K562 (cell line): ENCODE results near the gene PPP2R2D. TPM values are rescaled to one million over a fixed set of nuclear protein-coding genes. Genes with fewer than 3 reads are reported as not detected.

Source experiments
- ATAC-seq: fragments of 200-7000 bp; cut with Tn5 transposase; 3 replicates; pipeline ENCODE4 v1.9.1; 2020; ENCODE audit warnings: moderate library complexity
- BruUV-seq: library from RNA; stranded (reverse); fragments of 400-500 nt; replicated peaks from 2 replicates; lab custom pipeline; 2021; lab: Mats Ljungman, UMichigan
- CTCF ChIA-PET: fragments of 300-600 bp; formaldehyde crosslinking; extraction: SDS; loops from one replicate; lab custom pipeline; 2021; ENCODE audit warnings: low intra/inter-chr PET ratio; lab: Yijun Ruan, JAX
- POLR2A ChIA-PET: fragments of 300-600, 350-650 bp; sonication (Branson Sonifier 250); formaldehyde crosslinking; extraction: SDS; loops from one replicate; lab custom pipeline; 2021; ENCODE audit warnings: antibody characterized with exemption, inconsistent platforms; lab: Yijun Ruan, JAX
- DNase-seq, 4 experiments: peaks; one replicate each; pipeline versions ENCODE4 v3.0.0 to v3.0.0-alpha.2; 2011 to 2018; ENCODE audit warnings: low spot score in 3 of 4, mixed read lengths in 3 of 4; ENCODE audit errors: extremely low read depth in 1 of 4
- FAIRE-seq: peaks from 2 replicates; lab custom pipeline; 2011; peaks lifted over from hg19 to GRCh38; lab: Jason Lieb, UNC
- H2AFZ ChIP-seq: 2 replicates; pipeline ENCODE4 v1.6.0; 2011; ENCODE audit warnings: low read depth, low read length, control low read depth, inconsistent platforms
- H3K27ac ChIP-seq: fragments of 200-600 bp; 3 replicates; pipeline ENCODE4 v1.8.0; 2011; ENCODE audit warnings: low read depth, mild to moderate bottlenecking, control low read depth, inconsistent platforms, low read length, moderate library complexity, mixed read lengths; ENCODE audit errors: extremely low read depth
- H3K27me3 ChIP-seq, 2 experiments: fragments of 300-600 bp in 1 of 2; 2 replicates in 1 of 2; 3 replicates in 1 of 2; pipeline versions ENCODE4 v1.6.0 to v1.8.0; 2011; ENCODE audit warnings: inconsistent platforms in 2 of 2, low read length in 2 of 2, mild to moderate bottlenecking in 1 of 2, mixed read lengths in 1 of 2, moderate library complexity in 1 of 2; ENCODE audit not compliant: control insufficient read depth in 2 of 2, insufficient read depth in 2 of 2
- H3K36me3 ChIP-seq: fragments of 300-600 bp; 3 replicates; pipeline ENCODE4 v1.8.0; 2011; ENCODE audit warnings: mild to moderate bottlenecking, low read length, inconsistent platforms; ENCODE audit not compliant: control insufficient read depth, insufficient read depth
- H3K4me1 ChIP-seq, 2 experiments: fragments of 200-600 bp in 1 of 2; replicated peaks in 1 of 2; 2 replicates in 1 of 2; 3 replicates in 1 of 2; pipeline versions ENCODE4 v1.5.1 to v1.8.0; 2011; ENCODE audit warnings: inconsistent platforms in 2 of 2, low read length in 2 of 2, mild to moderate bottlenecking in 1 of 2, mixed read lengths in 1 of 2, moderate library complexity in 1 of 2; ENCODE audit not compliant: control insufficient read depth in 2 of 2, insufficient read depth in 2 of 2
- H3K4me2 ChIP-seq: 2 replicates; pipeline ENCODE4 v1.6.1; 2011; ENCODE audit warnings: low read length, control low read depth, inconsistent platforms, mixed read lengths; ENCODE audit not compliant: insufficient read depth
- H3K4me3 ChIP-seq: fragments of 200-600 bp; sonication (generic), shearing (Covaris generic); 2 replicates; pipeline ENCODE4 v1.5.1; 2016; ENCODE audit warnings: control low read depth, inconsistent platforms
- H3K79me2 ChIP-seq: fragments of 200-600 bp; 3 replicates; pipeline ENCODE4 v1.8.0; 2011; ENCODE audit warnings: low read length, inconsistent platforms; ENCODE audit not compliant: control insufficient read depth, insufficient read depth
- H3K9ac ChIP-seq, 2 experiments: 2 replicates each; pipeline versions ENCODE4 v1.6.0 to v1.6.1; 2011; ENCODE audit warnings: low read depth in 2 of 2, low read length in 2 of 2, control low read depth in 1 of 2, inconsistent platforms in 1 of 2, mild to moderate bottlenecking in 1 of 2, mixed read lengths in 1 of 2; ENCODE audit not compliant: insufficient read depth in 1 of 2
- H3K9me1 ChIP-seq: one replicate; pipeline ENCODE4 v1.6.0; 2011; ENCODE audit warnings: inconsistent platforms, mild to moderate bottlenecking, low read length, moderate library complexity; ENCODE audit not compliant: control insufficient read depth, insufficient read depth
- H3K9me3 ChIP-seq: replicated peaks from 2 replicates; pipeline ENCODE4 v1.5.1; 2011; ENCODE audit warnings: low read depth, low read length, inconsistent platforms; ENCODE audit not compliant: control insufficient read depth, insufficient read depth
- H4K20me1 ChIP-seq: replicated peaks from 2 replicates; pipeline ENCODE4 v1.6.1; 2011; ENCODE audit warnings: low read length, inconsistent platforms, mixed read lengths; ENCODE audit not compliant: control insufficient read depth, insufficient read depth
- ATF7 ChIP-seq: fragments of 450-650 bp; IDR thresholded peaks from 2 replicates; pipeline ENCODE4 v1.7.1; 2014; ENCODE audit warnings: mild to moderate bottlenecking, moderate library complexity
- CSDE1 ChIP-seq, 2 experiments: fragments of 450-650 bp; IDR thresholded peaks; 2 replicates each; pipeline ENCODE4 v1.6.1; 2016; ENCODE audit warnings: mild to moderate bottlenecking in 1 of 2
- ETV5 ChIP-seq: sonication (generic); formaldehyde crosslinking; IDR thresholded peaks from 2 replicates; pipeline ENCODE4 v1.4.0; 2020; ENCODE audit warnings: low read depth, mild to moderate bottlenecking, missing genetic modification reagents
- HDGF ChIP-seq: fragments of 450-650 bp; IDR thresholded peaks from 2 replicates; pipeline ENCODE4 v1.6.1; 2016
- HNRNPK ChIP-seq: fragments of 200-400 bp; formaldehyde crosslinking; IDR thresholded peaks from one replicate; pipeline ENCODE4 v1.6.1; 2018; ENCODE audit warnings: mild to moderate bottlenecking, low read depth, low read length; ENCODE audit not compliant: poor library complexity, severe bottlenecking
- KLF16 ChIP-seq: IDR thresholded peaks from 2 replicates; pipeline ENCODE4 v1.6.1; 2016; ENCODE audit warnings: antibody characterized with exemption
- MAFF ChIP-seq: IDR thresholded peaks from 2 replicates; pipeline ENCODE4 v1.6.1; 2012; ENCODE audit warnings: low read length, improper control_type of control experiment
- MEIS2 ChIP-seq: fragments of 450-650 bp; IDR thresholded peaks from 2 replicates; pipeline ENCODE4 v1.6.1; 2014; ENCODE audit warnings: mild to moderate bottlenecking; ENCODE audit not compliant: partially characterized antibody
- PBX2 ChIP-seq, 2 experiments: IDR thresholded peaks in 1 of 2; conservative IDR thresholded peaks in 1 of 2; 2 replicates each; pipeline ENCODE4 v1.6.1; 2016; ENCODE audit warnings: low read depth in 2 of 2, mild to moderate bottlenecking in 1 of 2, missing compliant biosample characterization in 1 of 2, missing genetic modification characterization in 1 of 2, moderate library complexity in 1 of 2
- POLR2AphosphoS5 ChIP-seq: IDR thresholded peaks from 2 replicates; pipeline ENCODE4 v1.6.1; 2011; ENCODE audit warnings: mild to moderate bottlenecking, low read depth, low read length, moderate library complexity; ENCODE audit not compliant: control insufficient read depth, insufficient read depth
- PYGO2 ChIP-seq: fragments of 450-650 bp; IDR thresholded peaks from 2 replicates; pipeline ENCODE4 v1.6.1; 2016; ENCODE audit warnings: mild to moderate bottlenecking, missing genetic modification characterization, moderate library complexity, missing compliant biosample characterization
- RFX7 ChIP-seq: fragments of 250-450 bp; sonication (Bioruptor Pico); IDR thresholded peaks from 2 replicates; pipeline ENCODE4 v1.5.1; 2021; ENCODE audit warnings: mild to moderate bottlenecking
- TBL1XR1 ChIP-seq, 2 experiments: IDR thresholded peaks; 2 replicates each; pipeline ENCODE4 v1.6.1; 2012; ENCODE audit warnings: improper control_type of control experiment in 2 of 2, low read length in 2 of 2, mild to moderate bottlenecking in 1 of 2
- TRIM28 ChIP-seq: fragments of 450-650 bp; IDR thresholded peaks from 2 replicates; pipeline ENCODE4 v1.6.1; 2017
- ZNF3 ChIP-seq: fragments of 250-450 bp; sonication (Bioruptor Pico); IDR thresholded peaks from 2 replicates; pipeline ENCODE4 v1.5.0; 2021; ENCODE audit warnings: mild to moderate bottlenecking, moderate library complexity
- WGBS: fragments of 100-300 bp; shearing (Covaris generic); methylation state at CpG from one replicate; pipeline ENCODE4 v1.1.6; 2016; ENCODE audit warnings: low coverage, mixed read lengths; ENCODE audit not compliant: insufficient coverage; ENCODE audit errors: missing lambda C conversion rate; 5-methylcytosine and 5-hydroxymethylcytosine counted together
- in situ Hi-C: fragments of 300-500 bp; cut with MboI; formaldehyde crosslinking; loops from 4 replicates; pipeline ENCODE4 v1.15.0; 2018; ENCODE audit warnings: inconsistent platforms, mixed read lengths
- intact Hi-C: fragments of 100-400 bp; cut with micrococcal nuclease; formaldehyde crosslinking; loops from 2 replicates; pipeline ENCODE4 v1.14.2; 2022
- polyA plus RNA-seq, 8 experiments: library from polyadenylated mRNA; depleted of rRNA in 4 of 8; stranded (reverse) in 5 of 8; unstranded in 3 of 8; fragments of >200 nt; fragmentation: Nextera tagmentation in 2 of 8; fragmentation: Illumina TruSeq in 1 of 8; extraction: Ambion mirVana in 2 of 8; extraction: Trizol in 1 of 8; gene quantifications; 2 replicates each; pipeline versions ENCODE4 v1.2.1 to v1.2.3, GENCODE V29; 2011 to 2014; ENCODE audit warnings: inconsistent platforms in 1 of 8, missing spikeins in 1 of 8
- total RNA-seq, 7 experiments: library from RNA; depleted of rRNA in 6 of 7; stranded (reverse); fragments of >200 nt in 6 of 7; fragmentation: Illumina TruSeq in 2 of 7; extraction: Trizol in 2 of 7; gene quantifications; 2 replicates each; pipeline versions ENCODE4 v1.2.1 to v1.2.3, GENCODE V29; 2011 to 2021; ENCODE audit warnings: low replicate concordance in 1 of 7
- TF ChIP-seq, protein P1 (sequence below): fragments of 450-650 bp; conservative IDR thresholded peaks from 2 replicates; pipeline ENCODE4 v1.6.1; 2016; ENCODE audit warnings: missing genetic modification characterization, low read depth, mild to moderate bottlenecking, control low read depth, missing compliant biosample characterization

The PPP2R2D gene
- total and polyA plus RNA-seq, 9 of the 15 experiments (the other 6 are each of a cell fraction or from before 2014, with no cell fraction given), result 1.9 to 37.0 (median 26.8) TPM

DNA sequence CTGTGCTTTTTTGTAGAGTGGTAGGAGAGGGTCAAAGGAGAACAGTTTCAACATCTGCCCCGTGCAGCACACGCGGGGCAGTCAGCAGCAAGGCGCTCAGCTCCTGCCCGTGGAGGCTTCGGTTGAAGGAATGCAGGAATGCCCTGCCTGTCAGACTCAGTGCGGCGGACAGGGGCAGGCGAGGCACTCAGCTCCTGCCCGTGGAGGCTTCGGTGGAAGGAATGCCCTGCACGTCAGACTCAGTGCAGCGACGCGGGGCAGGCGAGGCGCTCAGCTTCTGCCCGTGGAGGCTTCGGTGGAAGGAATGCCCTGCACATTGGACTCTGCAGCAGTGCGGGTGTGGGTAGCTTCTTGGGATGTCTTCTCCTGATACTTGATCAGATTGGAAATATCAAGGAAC lies 37.0 kb downstream of the PPP2R2D start (continued):
- TF ChIP-seq, protein P1, sequence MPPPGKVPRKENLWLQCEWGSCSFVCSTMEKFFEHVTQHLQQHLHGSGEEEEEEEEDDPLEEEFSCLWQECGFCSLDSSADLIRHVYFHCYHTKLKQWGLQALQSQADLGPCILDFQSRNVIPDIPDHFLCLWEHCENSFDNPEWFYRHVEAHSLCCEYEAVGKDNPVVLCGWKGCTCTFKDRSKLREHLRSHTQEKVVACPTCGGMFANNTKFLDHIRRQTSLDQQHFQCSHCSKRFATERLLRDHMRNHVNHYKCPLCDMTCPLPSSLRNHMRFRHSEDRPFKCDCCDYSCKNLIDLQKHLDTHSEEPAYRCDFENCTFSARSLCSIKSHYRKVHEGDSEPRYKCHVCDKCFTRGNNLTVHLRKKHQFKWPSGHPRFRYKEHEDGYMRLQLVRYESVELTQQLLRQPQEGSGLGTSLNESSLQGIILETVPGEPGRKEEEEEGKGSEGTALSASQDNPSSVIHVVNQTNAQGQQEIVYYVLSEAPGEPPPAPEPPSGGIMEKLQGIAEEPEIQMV (tag), result no peak

DNA sequence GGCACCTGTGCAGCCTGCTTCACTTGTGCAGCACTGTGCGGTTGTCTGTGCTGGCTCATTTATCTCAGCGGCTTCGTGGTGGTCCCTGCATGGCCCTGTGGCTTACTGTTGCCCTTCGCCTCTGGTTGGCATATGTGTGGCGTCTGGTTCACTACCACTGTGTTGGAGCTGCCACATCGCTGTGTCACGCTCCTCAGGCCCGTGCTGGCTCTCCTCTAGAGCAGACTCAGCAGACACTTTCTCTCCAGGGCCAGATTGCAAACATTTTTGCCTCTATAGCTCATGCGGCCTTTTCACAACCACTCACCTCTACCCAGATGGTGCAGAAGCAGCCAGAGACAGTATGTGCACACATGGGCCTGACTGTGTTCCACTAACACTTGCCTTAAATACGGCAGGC lies 37.9 kb downstream of the PPP2R2D start:
- TF ChIP-seq HNRNPK (no peak), ZNF3 (no peak), TRIM28 (no peak), ATF7 (no peak), MEIS2 (no peak), HDGF (no peak), TBL1XR1 (IDR thresholded peaks at IDR 0.05; ENCODE audit: low read length in 2 of 2) (no peak), PBX2 (CRISPR knock-in tag; IDR thresholded peaks at IDR 0.05; ENCODE audit: low read depth) (no peak), PBX2 (tag; conservative IDR thresholded peaks at IDR 0.05; ENCODE audit: low read depth) (no peak), RFX7 (no peak), KLF16 (no peak), PYGO2 (tag) (no peak), MAFF (no peak), ETV5 (no peak), POLR2AphosphoS5 (no peak), CSDE1 (IDR thresholded peaks at IDR 0.05) (no peak)
- Histone ChIP-seq H3K4me3 (no peak overlapping the region), H3K27ac (no peak overlapping the region), H2AFZ (no peak overlapping the region), H3K9me1 (no peaks in the 10 kb centered on the region), H3K9me3 (no peaks in the 10 kb centered on the region), H4K20me1 (no peaks in the 10 kb centered on the region), H3K9ac (no peak overlapping the region), H3K4me2 (no peak overlapping the region), H3K79me2 (peaks cover 37% of the 10 kb centered on the region), H3K36me3 (peaks cover 89% of the 10 kb centered on the region; the same call in 2 of the 3 replicates), H3K4me1 (peaks cover under 1 to 1% of the 10 kb centered on the region in 2 experiments; a peak in 3 of 5 replicates), H3K27me3 (no peaks in the 10 kb centered on the region)
- intact Hi-C loops, result no loop called here
- no TSS peak for BruUV-seq
- no peak for FAIRE-seq
- no peak for DNase-seq
- POLR2A ChIA-PET, result interaction anchor here (0.6 kb wide), 2 partner anchors 43 to 1322 kb away, joined by 3 read pairs; no protein-coding TSS in a partner anchor
- no peak for ATAC-seq
- 98% methylated on average over 7 of the region's 10 CpGs for WGBS
- CTCF ChIA-PET, result no interaction called here
- in situ Hi-C loops, result no loop called here
